Measurements from ENCODE around the gene DNM2. TPM values are rescaled to one million over a fixed set of nuclear protein-coding genes. Genes with fewer than 3 reads are reported as not detected.

Gene DNM2
- total RNA-seq (100 to 1,000 TPM; 279 to 286 TPM), total RNA-seq (134 to 627 (median 267) reads per million in 172 experiments)
- polyA plus RNA-seq (2013, experiment 1 of 2): 135 TPM
- 153 TPM for polyA plus RNA-seq (2013, experiment 2 of 2)

GRCh38 chr19:10717356-10718204 lies at the start of gene DNM2:
DNM2 (plus strand) TSS chr19:10718079; CDS start chr19:10718243, 164 bp downstream.
- Mint-ChIP-seq H3K4me3 (peak within 1 kb of the TSS; percentile 96), H3K36me3 (ENCODE audit: low read depth) (peaks cover 15% of the 10 kb centered on the region), H3K9me3 (no peaks in the 10 kb centered on the region), H3K27me3 (no peaks in the 10 kb centered on the region), H3K4me1 (ENCODE audit: low read depth) (peaks cover 49% of the 10 kb centered on the region), H3K27ac (peak within 1 kb of the TSS; percentile 89)
- Histone ChIP-seq H3K27ac (ENCODE audit: low read depth in 1 of 2, low read length in 2 of 2) (peak within 1 kb of the TSS; percentile 55 to 87), H3K36me3 (ENCODE audit: insufficient read depth, low read length) (peaks cover 21% of the 10 kb centered on the region), H3K4me1 (ENCODE audit: insufficient read depth, low read length) (peaks cover 48% of the 10 kb centered on the region), H3K4me3 (ENCODE audit: low read length) (peak within 1 kb of the TSS; percentile 80), H3K9me3 (ENCODE audit: control insufficient read depth in 1 of 2, insufficient read depth in 1 of 2, low read length in 2 of 2) (no peaks in the 10 kb centered on the region), H3K27me3 (ENCODE audit: control insufficient read depth in 1 of 2, insufficient read depth in 2 of 2, low read length in 2 of 2) (no peaks in the 10 kb centered on the region)
- peak; percentile 92 to 100 (median 96) for DNase-seq
- CTCF ChIA-PET: interaction anchor here (0.5 to 5.2 kb wide), 34 partner anchors 12 to 314 kb away, joined by 3 to 45 read pairs (median 4); partner anchors contain the start of genes CDC37, QTRT1 and TMED1
- ATAC-seq (ENCODE audit: poor library complexity): peak; percentile 82
- peak; percentile 77 for TF ChIP-seq CTCF (IDR thresholded peaks at IDR 0.05)
- intact Hi-C loops (cut with DNase I, micrococcal nuclease): loop anchor here (1.0 to 2.0 kb wide), 8 partner anchors 14 to 147 kb away; partner anchors contain the start of gene TMED1 (in 1 of the 2)
- POLR2A ChIA-PET: interaction anchor here (0.6 to 3.9 kb wide), 30 partner anchors 12 to 622 kb away, joined by 3 to 80 read pairs (median 4); partner anchors contain the start of genes CARM1, CDKN2D, KRI1 and QTRT1

GRCh38 chr19:10669246-10669645 lies 48.6 kb upstream of the DNM2 start:
- Histone ChIP-seq H3K27me3 (ENCODE audit: control insufficient read depth in 1 of 2, insufficient read depth in 2 of 2, low read length in 2 of 2) (no peaks in the 10 kb centered on the region), H3K4me1 (ENCODE audit: insufficient read depth, low read length) (peaks cover 32% of the 10 kb centered on the region), H3K27ac (ENCODE audit: low read depth in 1 of 2, low read length in 2 of 2) (no peak overlapping the region), H3K9me3 (ENCODE audit: control insufficient read depth in 1 of 2, insufficient read depth in 1 of 2, low read length in 2 of 2) (no peaks in the 10 kb centered on the region), H3K4me3 (ENCODE audit: low read length) (no peak overlapping the region), H3K36me3 (ENCODE audit: insufficient read depth, low read length) (peaks cover 48% of the 10 kb centered on the region)
- no peak for TF ChIP-seq CTCF (IDR thresholded peaks at IDR 0.05)
- intact Hi-C loops (cut with DNase I, micrococcal nuclease): no loop called here
- Mint-ChIP-seq H3K4me3 (no peak overlapping the region), H3K27me3 (no peaks in the 10 kb centered on the region), H3K9me3 (no peaks in the 10 kb centered on the region), H3K36me3 (ENCODE audit: low read depth) (peaks cover 66% of the 10 kb centered on the region), H3K27ac (peak overlapping the region; percentile 27), H3K4me1 (ENCODE audit: low read depth) (peaks cover 48% of the 10 kb centered on the region)
- ATAC-seq (ENCODE audit: poor library complexity) (no peak), DNase-seq (no peak)
- POLR2A ChIA-PET: no interaction called here
- CTCF ChIA-PET: interaction anchor here (1.0 kb wide), 1 partner anchor 25 kb away, joined by 4 read pairs; no protein-coding TSS in a partner anchor

GRCh38 chr19:10670182-10670581 lies 47.7 kb upstream of the DNM2 start:
- ChIA-PET POLR2A (no interaction called here), CTCF (no interaction called here)
- ATAC-seq (ENCODE audit: poor library complexity) (no peak), DNase-seq (no peak)
- no peaks in the 10 kb centered on the region for H3K27me3 Mint-ChIP-seq
- peaks cover 72% of the 10 kb centered on the region for H3K36me3 Mint-ChIP-seq (ENCODE audit: low read depth)
- H3K4me1 Mint-ChIP-seq (ENCODE audit: low read depth): peaks cover 48% of the 10 kb centered on the region
- Histone ChIP-seq H3K9me3 (ENCODE audit: control insufficient read depth in 1 of 2, insufficient read depth in 1 of 2, low read length in 2 of 2) (no peaks in the 10 kb centered on the region), H3K36me3 (ENCODE audit: insufficient read depth, low read length) (peaks cover 55% of the 10 kb centered on the region), H3K27me3 (ENCODE audit: control insufficient read depth in 1 of 2, insufficient read depth in 2 of 2, low read length in 2 of 2) (no peaks in the 10 kb centered on the region), H3K4me1 (ENCODE audit: insufficient read depth, low read length) (peaks cover 28% of the 10 kb centered on the region), H3K27ac (ENCODE audit: low read depth in 1 of 2, low read length in 2 of 2) (no peak overlapping the region), H3K4me3 (ENCODE audit: low read length) (no peak overlapping the region)
- intact Hi-C loops (cut with DNase I, micrococcal nuclease): no loop called here
- no peaks in the 10 kb centered on the region for H3K9me3 Mint-ChIP-seq
- no peak for TF ChIP-seq CTCF (IDR thresholded peaks at IDR 0.05)
- H3K4me3 Mint-ChIP-seq: no peak overlapping the region
- H3K27ac Mint-ChIP-seq: no peak overlapping the region

Data from CD4-positive, alpha-beta T cell (primary cell).